Hippocampal formation (tissue), 2 donors: ENCODE data around the gene TMEM161A.
"Not testable (repeated sequence)": the region's sequence is repeated elsewhere in the genome, so short reads cannot be mapped to it uniquely, and the experiment has no call there.

ENCODE experiments used
- DNase-seq, 2 donors: peaks; one replicate each; lab custom pipeline; 2025; lab: John Stamatoyannopoulos, UW

The TMEM161A gene

GRCh38 chr19:19138109-19138981, at the start of gene TMEM161A:
TMEM161A (minus strand) TSS chr19:19138478; CDS start chr19:19138428, 50 bp downstream.
- DNase-seq, result peak; percentile 93

GRCh38 chr19:19186742-19187141, 48.5 kb upstream of the TMEM161A start:
- DNase-seq, result no peak

- DNase-seq, result no peak
Observed at GRCh38 chr19:19185853-19186740, 47.8 kb upstream of the TMEM161A start.

GRCh38 chr19:19181488-19181998, 43.3 kb upstream of the TMEM161A start:
- DNase-seq, result no peak

GRCh38 chr19:19179548-19180441, 41.5 kb upstream of the TMEM161A start:
- DNase-seq, result no peak

- DNase-seq, result no peak
Observed at GRCh38 chr19:19176950-19177349, 38.7 kb upstream of the TMEM161A start.

- DNase-seq, result not testable (repeated sequence)
Observed at GRCh38 chr19:19173243-19173642, 35.0 kb upstream of the TMEM161A start.

- DNase-seq, result no peak
Observed at GRCh38 chr19:19171821-19172532, 33.7 kb upstream of the TMEM161A start.

- no peak for DNase-seq
Observed at GRCh38 chr19:19170873-19171672, 32.8 kb upstream of the TMEM161A start.

- peak in 1 of 2 donors; percentile 35 for DNase-seq
Observed at GRCh38 chr19:19170053-19170872, 32.0 kb upstream of the TMEM161A start, which contains the start of gene MEF2B. MEF2B (minus strand) TSS chr19:19170263; CDS start chr19:19150735, 19,528 bp downstream.

- DNase-seq, result no peak
Observed at GRCh38 chr19:19169236-19170052, 31.2 kb upstream of the TMEM161A start.

- DNase-seq, result no peak
Observed at GRCh38 chr19:19167612-19168011, 29.3 kb upstream of the TMEM161A start.

GRCh38 chr19:19165396-19165795, 27.1 kb upstream of the TMEM161A start:
- DNase-seq, result no peak

GRCh38 chr19:19162495-19162894, 24.2 kb upstream of the TMEM161A start:
- DNase-seq, result no peak

- no peak for DNase-seq
Observed at GRCh38 chr19:19160461-19161035, 22.3 kb upstream of the TMEM161A start.

GRCh38 chr19:19159534-19159933, 21.3 kb upstream of the TMEM161A start:
- no peak for DNase-seq

GRCh38 chr19:19157808-19158207, 19.5 kb upstream of the TMEM161A start:
- DNase-seq, result no peak
